ENCODE data around the gene VAMP2. TPM values are rescaled to one million over a fixed set of nuclear protein-coding genes. Genes with fewer than 3 reads are reported as not detected.

The VAMP2 gene
- total RNA-seq, 2 experiments from 2014 or later, result 30.0 to 33.7 TPM

GRCh38 chr17:8155231-8155995, 7.3 kb downstream of the VAMP2 start:
- Mint-ChIP-seq H3K27me3 (no peaks in the 10 kb centered on the region), H3K9me3 (no peaks in the 10 kb centered on the region), H3K4me3 (no peak overlapping the region), H3K4me1 (ENCODE audit: low read depth) (peaks cover 55% of the 10 kb centered on the region), H3K36me3 (ENCODE audit: low read depth) (peaks cover 24% of the 10 kb centered on the region), H3K27ac (no peak overlapping the region)
- peak; percentile 45 for DNase-seq
- intact Hi-C loops (cut with micrococcal nuclease), result no loop called here
- CTCF ChIA-PET, result interaction anchor here (1.1 to 5.2 kb wide), 7 partner anchors 16 to 92 kb away, joined by 3 to 27 read pairs (median 6); partner anchors contain the start of genes ALOXE3, CTC1 and HES7
- ATAC-seq, result no peak
- no peak for TF ChIP-seq CTCF (IDR thresholded peaks at IDR 0.05)
- POLR2A ChIA-PET, result interaction anchor here (0.6 to 22.8 kb wide), 15 partner anchors 9 to 222 kb away, joined by 3 to 476 read pairs (median 7); partner anchors contain the start of genes ALOXE3, CTC1, HES7 and PFAS

GRCh38 chr17:8154608-8155155, 8.1 kb downstream of the VAMP2 start:
- H3K27me3 Mint-ChIP-seq, result no peaks in the 10 kb centered on the region

GRCh38 chr17:8153957-8154607, 8.7 kb downstream of the VAMP2 start:
- Mint-ChIP-seq H3K4me1 (ENCODE audit: low read depth) (peaks cover 45% of the 10 kb centered on the region), H3K36me3 (ENCODE audit: low read depth) (peaks cover 28% of the 10 kb centered on the region), H3K4me3 (no peak overlapping the region), H3K27me3 (no peaks in the 10 kb centered on the region), H3K27ac (no peak overlapping the region), H3K9me3 (no peaks in the 10 kb centered on the region)
- CTCF ChIA-PET, result interaction anchor here (1.0 to 5.2 kb wide), 3 partner anchors 15 to 44 kb away, joined by 3 to 27 read pairs (median 14); partner anchors contain the start of gene ALOXE3
- ATAC-seq, result peak; percentile 7
- intact Hi-C loops (cut with micrococcal nuclease), result loop anchor here (2.0 kb wide), 1 partner anchor 29 kb away; the partner anchor contains the start of gene HES7
- TF ChIP-seq CTCF (IDR thresholded peaks at IDR 0.05), result no peak
- POLR2A ChIA-PET, result interaction anchor here (0.8 to 22.8 kb wide), 11 partner anchors 8 to 94 kb away, joined by 3 to 476 read pairs (median 8); partner anchors contain the start of genes CTC1, HES7 and VAMP2
- DNase-seq, result peak; percentile 92

More at GRCh38 chr17:8154608-8155155, 8.1 kb downstream of the VAMP2 start:
- ChIA-PET POLR2A (interaction anchor here (0.6 to 22.8 kb wide), 11 partner anchors 9 to 223 kb away, joined by 3 to 476 read pairs (median 4); partner anchors contain the start of genes CTC1 and HES7), CTCF (interaction anchor here (1.0 to 5.2 kb wide), 3 partner anchors 15 to 44 kb away, joined by 3 to 27 read pairs (median 14); partner anchors contain the start of gene ALOXE3)
- intact Hi-C loops (cut with micrococcal nuclease), result no loop called here
- Mint-ChIP-seq H3K36me3 (ENCODE audit: low read depth) (peaks cover 23% of the 10 kb centered on the region), H3K27ac (no peak overlapping the region), H3K4me1 (ENCODE audit: low read depth) (peaks cover 51% of the 10 kb centered on the region), H3K9me3 (no peaks in the 10 kb centered on the region), H3K4me3 (no peak overlapping the region)
- no peak for TF ChIP-seq CTCF (IDR thresholded peaks at IDR 0.05)
- ATAC-seq (no peak), DNase-seq (no peak)

DNA sequence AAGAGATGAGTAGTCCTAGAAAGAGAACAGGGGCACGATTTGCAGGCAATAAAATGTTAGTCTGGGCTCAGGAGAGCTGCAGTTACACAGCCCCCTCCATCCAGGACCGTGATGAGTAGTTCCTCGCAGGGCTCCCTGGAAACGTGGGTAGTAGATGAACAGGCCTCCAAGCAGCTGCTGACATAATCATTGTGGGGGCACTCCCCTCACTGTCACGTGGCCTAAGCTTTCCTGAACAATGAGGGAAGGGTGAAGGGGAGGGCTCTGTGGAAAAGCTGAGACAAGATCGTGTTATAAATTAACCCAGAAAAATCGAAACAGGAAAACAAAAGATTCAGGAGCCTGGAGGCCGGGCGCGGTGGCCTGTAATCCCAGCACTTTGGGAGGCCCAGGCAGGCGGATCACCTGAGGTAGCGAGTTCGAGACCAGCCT, 9.2 kb downstream of the VAMP2 start:
- ChIA-PET CTCF (interaction anchor here (1.0 to 5.2 kb wide), 3 partner anchors 14 to 43 kb away, joined by 3 to 27 read pairs (median 14); partner anchors contain the start of gene ALOXE3), POLR2A (interaction anchor here (0.9 to 22.8 kb wide), 10 partner anchors 8 to 94 kb away, joined by 3 to 476 read pairs (median 8); partner anchors contain the start of genes CTC1, HES7 and VAMP2)
- H3K4me3 Mint-ChIP-seq, result no peak overlapping the region
- no peaks in the 10 kb centered on the region for H3K9me3 Mint-ChIP-seq
- no peaks in the 10 kb centered on the region for H3K27me3 Mint-ChIP-seq
- peaks cover 41% of the 10 kb centered on the region for H3K4me1 Mint-ChIP-seq (ENCODE audit: low read depth)
- no peak for TF ChIP-seq CTCF (IDR thresholded peaks at IDR 0.05)
- H3K36me3 Mint-ChIP-seq (ENCODE audit: low read depth), result peaks cover 27% of the 10 kb centered on the region
- DNase-seq (peak; percentile 84), ATAC-seq (peak; percentile 7)
- H3K27ac Mint-ChIP-seq, result no peak overlapping the region
- intact Hi-C loops (cut with micrococcal nuclease), result loop anchor here (2.0 kb wide), 1 partner anchor 29 kb away; the partner anchor contains the start of gene HES7

Data from activated CD8-positive, alpha-beta T cell treated with anti-CD3 and anti-CD28 coated beads for 36 hours (primary cell).